Measurements from ENCODE around the gene SLC23A2. TPM values are rescaled to one million over a fixed set of nuclear protein-coding genes. Genes with fewer than 3 reads are reported as not detected.

Gene SLC23A2
- total and polyA plus RNA-seq, 4 donors, result 9.1 to 48.4 (median 14.7) TPM

DNA sequence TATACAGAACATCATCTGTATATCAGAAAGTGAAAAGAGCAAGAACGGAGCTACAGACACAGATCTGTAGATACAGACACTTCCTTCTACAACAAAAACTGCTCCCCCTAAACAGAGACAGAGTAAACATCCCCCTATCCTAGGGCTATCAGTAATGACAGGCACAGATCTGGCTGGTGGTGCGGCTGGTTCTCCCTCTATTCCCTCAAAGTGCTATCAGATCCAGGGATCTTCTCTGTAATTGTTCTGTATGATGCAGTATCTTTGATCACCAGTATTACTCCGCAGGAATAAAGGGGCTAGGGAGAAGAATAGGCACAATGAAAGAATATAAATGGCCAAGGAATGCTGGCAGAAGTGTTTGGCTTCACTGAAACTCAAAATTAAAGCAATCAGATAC, 80.7 kb downstream of the SLC23A2 start:
- Histone ChIP-seq H3K9ac (ENCODE audit: low read depth in 1 of 2, low read length in 2 of 2) (no peak overlapping the region), H3K4me3 (ENCODE audit: low read depth in 1 of 3, low read length in 3 of 3) (no peak overlapping the region), H3K27ac (ENCODE audit: low read depth in 1 of 2, low read length in 2 of 2) (no peak overlapping the region), H3K36me3 (ENCODE audit: control insufficient read depth in 4 of 4, insufficient read depth in 3 of 4, low read depth in 1 of 4, low read length in 3 of 4) (peaks cover 0 to 3% (median 1%) of the 10 kb centered on the region in 4 donors), H3K4me1 (ENCODE audit: control insufficient read depth in 4 of 4, insufficient read depth in 4 of 4, low read length in 3 of 4) (peaks cover 12 to 36% (median 32%) of the 10 kb centered on the region in 4 donors), H3K27me3 (ENCODE audit: control insufficient read depth in 4 of 4, insufficient read depth in 4 of 4, low read length in 3 of 4) (no peaks in the 10 kb centered on the region), H3K9me3 (ENCODE audit: control insufficient read depth in 4 of 4, low read length in 3 of 4) (no peaks in the 10 kb centered on the region)
- WGBS, result 81% methylated on average over 3 of the region's 3 CpGs
- no peak for TF ChIP-seq MAX (IDR thresholded peaks at IDR 0.05)
- no peak for TF ChIP-seq FOXA1 (IDR thresholded peaks at IDR 0.05)
- TF ChIP-seq SP1 (IDR thresholded peaks at IDR 0.05), result no peak
- no peak for TF ChIP-seq YY1 (IDR thresholded peaks at IDR 0.05)
- TF ChIP-seq NR2F2 (IDR thresholded peaks at IDR 0.05), result no peak
- TF ChIP-seq RAD21 (IDR thresholded peaks at IDR 0.05), result no peak
- no peak for TF ChIP-seq TAF1 (conservative IDR thresholded peaks at IDR 0.05)
- no peak for TF ChIP-seq HNF4A (conservative IDR thresholded peaks at IDR 0.05)
- TF ChIP-seq REST (IDR thresholded peaks at IDR 0.05), result no peak
- no peak for TF ChIP-seq GABPA (IDR thresholded peaks at IDR 0.05 in 1 of 2, conservative IDR thresholded peaks at IDR 0.05 in 1 of 2)
- no peak for TF ChIP-seq JUND (IDR thresholded peaks at IDR 0.05)
- no peak for TF ChIP-seq FOXA2 (IDR thresholded peaks at IDR 0.05)
- TF ChIP-seq RXRA (IDR thresholded peaks at IDR 0.05), result no peak
- DNase-seq (ENCODE audit: low spot score), result no peak

GRCh38 chr20:4920131-4920530, 81.2 kb downstream of the SLC23A2 start:
- H3K4me1 ChIP-seq (ENCODE audit: control insufficient read depth in 4 of 4, insufficient read depth in 4 of 4, low read length in 3 of 4), result peaks cover 9 to 34% (median 29%) of the 10 kb centered on the region in 4 donors
- DNase-seq (ENCODE audit: low spot score), result no peak
- TF ChIP-seq FOXA2 (IDR thresholded peaks at IDR 0.05) (no peak), FOXA1 (IDR thresholded peaks at IDR 0.05) (no peak), HNF4A (conservative IDR thresholded peaks at IDR 0.05) (no peak), MAX (IDR thresholded peaks at IDR 0.05) (no peak), ZBTB33 (IDR thresholded peaks at IDR 0.05) (no peak), RAD21 (IDR thresholded peaks at IDR 0.05) (no peak), NR2F2 (IDR thresholded peaks at IDR 0.05) (no peak), YY1 (IDR thresholded peaks at IDR 0.05) (no peak), EGR1 (IDR thresholded peaks at IDR 0.05; ENCODE audit: low read depth in 2 of 2) (no peak), TAF1 (conservative IDR thresholded peaks at IDR 0.05) (no peak), REST (IDR thresholded peaks at IDR 0.05) (no peak), GABPA (IDR thresholded peaks at IDR 0.05 in 1 of 2, conservative IDR thresholded peaks at IDR 0.05 in 1 of 2) (no peak), HNF4G (IDR thresholded peaks at IDR 0.05) (no peak), CTCF (IDR thresholded peaks at IDR 0.05; ENCODE audit: low read depth, low read length, missing input control) (no peak)
- no peaks in the 10 kb centered on the region for H3K27me3 ChIP-seq (ENCODE audit: control insufficient read depth in 4 of 4, insufficient read depth in 4 of 4, low read length in 3 of 4)
- no peaks in the 10 kb centered on the region for H3K9me3 ChIP-seq (ENCODE audit: control insufficient read depth in 4 of 4, low read length in 3 of 4)
- 83% methylated on average over 6 of the region's 6 CpGs for WGBS
- no peak overlapping the region for H3K4me3 ChIP-seq (ENCODE audit: low read depth in 1 of 3, low read length in 3 of 3)
- no peak overlapping the region for H3K9ac ChIP-seq (ENCODE audit: low read depth in 1 of 2, low read length in 2 of 2)
- H3K36me3 ChIP-seq (ENCODE audit: control insufficient read depth in 4 of 4, insufficient read depth in 3 of 4, low read depth in 1 of 4, low read length in 3 of 4), result peaks cover 0 to 3% (median 1%) of the 10 kb centered on the region in 4 donors
- peak overlapping the region; percentile 31 to 82 for H3K27ac ChIP-seq (ENCODE audit: low read depth in 1 of 2, low read length in 2 of 2)

Measured in liver (tissue), 9 donors.